ENCODE results near the gene ETV6.

The ETV6 gene

GRCh38 chr12:11758510-11759493 is 109.3 kb downstream of the ETV6 start:
- TF ChIP-seq CTCF (IDR thresholded peaks at IDR 0.05; ENCODE audit: extremely low read depth, missing control alignments), result no peak
- DNase-seq (ENCODE audit: low spot score), result peak; percentile 45

GRCh38 chr12:11759494-11759878 is 110.0 kb downstream of the ETV6 start:
- no peak for TF ChIP-seq CTCF (IDR thresholded peaks at IDR 0.05; ENCODE audit: extremely low read depth, missing control alignments)

GRCh38 chr12:11759899-11760298 is 110.4 kb downstream of the ETV6 start:
- no peak for DNase-seq (ENCODE audit: low spot score)
- no peak for TF ChIP-seq CTCF (IDR thresholded peaks at IDR 0.05; ENCODE audit: extremely low read depth, missing control alignments)

More at GRCh38 chr12:11759494-11759878, 110.0 kb downstream of the ETV6 start:
- DNase-seq (ENCODE audit: low spot score), result no peak

- TF ChIP-seq CTCF (IDR thresholded peaks at IDR 0.05; ENCODE audit: extremely low read depth, missing control alignments), result no peak
- DNase-seq (ENCODE audit: low spot score), result peak; percentile 57
Measured at GRCh38 chr12:11761869-11762567, 112.5 kb downstream of the ETV6 start.

- no peak for TF ChIP-seq CTCF (IDR thresholded peaks at IDR 0.05; ENCODE audit: extremely low read depth, missing control alignments)
Measured at GRCh38 chr12:11762723-11763326, 113.4 kb downstream of the ETV6 start.

GRCh38 chr12:11763760-11764520 is 114.5 kb downstream of the ETV6 start:
- DNase-seq (ENCODE audit: low spot score), result no peak
- TF ChIP-seq CTCF (IDR thresholded peaks at IDR 0.05; ENCODE audit: extremely low read depth, missing control alignments), result no peak

More at GRCh38 chr12:11762723-11763326, 113.4 kb downstream of the ETV6 start:
- peak; percentile 29 for DNase-seq (ENCODE audit: low spot score)
